GM12873 (cell line): ENCODE results near the gene XBP1.

Experiments used
- CTCF ChIP-seq: IDR thresholded peaks from 2 replicates; pipeline ENCODE4 v1.5.1; 2012; ENCODE audit warnings: low read depth, mild to moderate bottlenecking, moderate library complexity, low read length, control low read depth; ENCODE audit not compliant: insufficient read depth; ENCODE audit errors: missing control alignments

The XBP1 gene

GRCh38 chr22:28833276-28833923 is 33.0 kb upstream of the XBP1 start:
- no peak for TF ChIP-seq CTCF

GRCh38 chr22:28832731-28833130 is 32.4 kb upstream of the XBP1 start:
- TF ChIP-seq CTCF, result no peak

- TF ChIP-seq CTCF, result no peak
Measured at GRCh38 chr22:28831140-28832072, 31.0 kb upstream of the XBP1 start.

GRCh38 chr22:28830441-28830840 is 30.1 kb upstream of the XBP1 start:
- no peak for TF ChIP-seq CTCF

- peak; percentile 97 for TF ChIP-seq CTCF
Measured at GRCh38 chr22:28829358-28830181, 29.2 kb upstream of the XBP1 start.

GRCh38 chr22:28826921-28827320 is 26.6 kb upstream of the XBP1 start:
- no peak for TF ChIP-seq CTCF
